Endothelial cell of umbilical vein (primary cell): ENCODE measurements around the gene GABBR2. TPM values are rescaled to one million over a fixed set of nuclear protein-coding genes. Genes with fewer than 3 reads are reported as not detected.

Experiments used
- BruUV-seq: library from RNA; stranded (reverse); fragments of 400-500 nt; replicated peaks from 2 replicates; lab custom pipeline; 2021; lab: Mats Ljungman, UMichigan
- CTCF ChIA-PET: fragments of 300-600, 350-600 bp; sonication (Branson Sonifier 250); formaldehyde crosslinking; loops from one replicate; lab custom pipeline; 2021; ENCODE audit warnings: antibody characterized with exemption, inconsistent platforms; lab: Charles Lee
- POLR2A ChIA-PET: fragments of 300-600, 350-600 bp; sonication (Branson Sonifier 250); formaldehyde crosslinking; loops from one replicate; lab custom pipeline; 2021; ENCODE audit warnings: antibody characterized with exemption, inconsistent platforms; lab: Charles Lee
- DNase-seq: peaks from one replicate; pipeline ENCODE4 v3.0.0-alpha.2; 2011; ENCODE audit warnings: low read depth, low spot score
- FAIRE-seq: peaks from 2 replicates; lab custom pipeline; 2011; peaks lifted over from hg19 to GRCh38; lab: Jason Lieb, UNC
- H2AFZ ChIP-seq: 2 replicates; pipeline ENCODE4 v1.6.0; 2012; ENCODE audit warnings: low read depth, low read length, control low read depth, inconsistent platforms
- H3K27ac ChIP-seq: 2 replicates; pipeline ENCODE4 v1.5.1; 2011; ENCODE audit warnings: low read depth, mild to moderate bottlenecking, control low read depth, low read length, moderate library complexity; ENCODE audit not compliant: insufficient read depth
- H3K27me3 ChIP-seq, 2 experiments: 2 replicates each; pipeline versions ENCODE4 v1.6.0 to v1.6.1; 2011; ENCODE audit warnings: low read length in 2 of 2, mixed read lengths in 1 of 2; ENCODE audit not compliant: control insufficient read depth in 2 of 2, insufficient read depth in 2 of 2
- H3K36me3 ChIP-seq, 2 experiments: 2 replicates in 1 of 2; 3 replicates in 1 of 2; pipeline ENCODE4 v1.5.1; 2011; ENCODE audit warnings: low read length in 2 of 2, mild to moderate bottlenecking in 1 of 2, moderate library complexity in 1 of 2; ENCODE audit not compliant: control insufficient read depth in 2 of 2, insufficient read depth in 2 of 2; ENCODE audit errors: extremely low read depth in 1 of 2
- H3K4me1 ChIP-seq: 3 replicates; pipeline ENCODE4 v1.5.1; 2011; ENCODE audit warnings: mild to moderate bottlenecking, low read length; ENCODE audit not compliant: control insufficient read depth, insufficient read depth; ENCODE audit errors: extremely low read depth
- H3K4me2 ChIP-seq: 2 replicates; pipeline ENCODE4 v1.6.1; 2011; ENCODE audit warnings: low read length, control low read depth, mixed read lengths; ENCODE audit not compliant: insufficient read depth
- H3K4me3 ChIP-seq, 3 experiments: fragments of 200-600 bp in 1 of 3; sonication (generic), shearing (Covaris generic) in 1 of 3; replicated peaks in 1 of 3; 2 replicates each; pipeline ENCODE4 v1.5.1; 2011 to 2016; ENCODE audit warnings: control low read depth in 3 of 3, low read length in 3 of 3, mild to moderate bottlenecking in 2 of 3, inconsistent platforms in 1 of 3, low read depth in 1 of 3, moderate library complexity in 1 of 3; ENCODE audit not compliant: insufficient read depth in 1 of 3
- H3K79me2 ChIP-seq: 2 replicates; pipeline ENCODE4 v1.6.0; 2012; ENCODE audit warnings: low read length, inconsistent platforms; ENCODE audit not compliant: control insufficient read depth, insufficient read depth
- H3K9ac ChIP-seq: replicated peaks from 2 replicates; pipeline ENCODE3; 2011; ENCODE audit warnings: low read length, control low read depth; ENCODE audit not compliant: insufficient read depth; ENCODE audit errors: extremely low read depth
- H3K9me1 ChIP-seq: replicated peaks from 3 replicates; pipeline ENCODE4 v1.6.0; 2011; ENCODE audit warnings: mild to moderate bottlenecking, low read length; ENCODE audit not compliant: control insufficient read depth, insufficient read depth; ENCODE audit errors: extremely low read depth
- H3K9me3 ChIP-seq: replicated peaks from 2 replicates; pipeline ENCODE4 v1.5.1; 2012; ENCODE audit warnings: low read length, inconsistent platforms; ENCODE audit not compliant: control insufficient read depth, insufficient read depth
- H4K20me1 ChIP-seq: replicated peaks from 2 replicates; pipeline ENCODE3; 2011; ENCODE audit warnings: mild to moderate bottlenecking, low read length; ENCODE audit not compliant: control insufficient read depth, insufficient read depth; ENCODE audit errors: extremely low read depth
- CTCF ChIP-seq, 2 donors: IDR thresholded peaks; 1 replicate in 1 of 2; 2 replicates in 1 of 2; pipeline ENCODE4 v1.5.1; 2011; ENCODE audit warnings: low read length in 2 of 2, mild to moderate bottlenecking in 2 of 2, moderate library complexity in 2 of 2, control low read depth in 1 of 2, inconsistent platforms in 1 of 2, low read depth in 1 of 2; ENCODE audit not compliant: insufficient read depth in 1 of 2; ENCODE audit errors: extremely low read depth in 1 of 2
- EZH2 ChIP-seq: IDR thresholded peaks from 2 replicates; pipeline ENCODE4 v1.6.1; 2012; ENCODE audit warnings: borderline replicate concordance, low read depth, mild to moderate bottlenecking, moderate library complexity, low read length, inconsistent platforms; ENCODE audit not compliant: severe bottlenecking
- FOS ChIP-seq: IDR thresholded peaks from 2 replicates; pipeline ENCODE4 v1.6.1; 2011; ENCODE audit warnings: mild to moderate bottlenecking, low read length, moderate library complexity, borderline replicate concordance; ENCODE audit not compliant: insufficient read depth
- GATA2 ChIP-seq: IDR thresholded peaks from 2 replicates; pipeline ENCODE4 v1.7.0; 2011; ENCODE audit warnings: low read depth, mild to moderate bottlenecking, moderate library complexity, mixed read lengths, low read length; ENCODE audit not compliant: insufficient read length, insufficient read depth
- JUN ChIP-seq: IDR thresholded peaks from 2 replicates; pipeline ENCODE4 v1.6.1; 2011; ENCODE audit warnings: borderline replicate concordance, low read depth; ENCODE audit not compliant: insufficient read length, insufficient read depth
- MAX ChIP-seq: IDR thresholded peaks from 2 replicates; pipeline ENCODE4 v1.6.1; 2011; ENCODE audit not compliant: insufficient read depth, insufficient read length
- MYC ChIP-seq: IDR thresholded peaks from one replicate; pipeline ENCODE4 v1.6.1; 2011; ENCODE audit warnings: mild to moderate bottlenecking, low read depth, low read length
- POLR2A ChIP-seq: IDR thresholded peaks from 2 replicates; pipeline ENCODE4 v1.6.1; 2012; ENCODE audit warnings: low read depth, mild to moderate bottlenecking, control low read depth, low read length
- POLR2AphosphoS5 ChIP-seq: IDR thresholded peaks from 2 replicates; pipeline ENCODE4 v1.6.1; 2012; ENCODE audit warnings: low read depth, mild to moderate bottlenecking, control low read depth, low read length, moderate library complexity; ENCODE audit not compliant: insufficient read depth
- dilution Hi-C: fragments of 300-500 bp; cut with MboI; formaldehyde crosslinking; loops from one replicate; pipeline ENCODE4 v1.15.0; 2019; ENCODE audit warnings: low sequenced_read_pairs; ENCODE audit not compliant: extremely low pct_ligation_motif_present
- intact Hi-C: fragments of 100-400 bp; cut with micrococcal nuclease; formaldehyde crosslinking; loops from one replicate; pipeline ENCODE4 v1.10.0; 2022
- polyA plus RNA-seq, 4 experiments: library from polyadenylated mRNA; depleted of rRNA in 3 of 4; stranded (reverse) in 3 of 4; unstranded in 1 of 4; fragments of >200 nt; gene quantifications; 2 replicates each; pipeline versions ENCODE4 v1.2.1 to v1.2.3, GENCODE V29; 2011 to 2012; ENCODE audit warnings: missing spikeins in 1 of 4
- total RNA-seq: library from RNA; stranded (reverse); gene quantifications from 2 replicates; pipeline ENCODE4 v1.2.3, GENCODE V29; 2021

The GABBR2 gene
- total and polyA plus RNA-seq, 2 donors (not counting 3 experiments of a cell fraction or from before 2014, with no cell fraction given), result 1.1 to 9.2 TPM

GRCh38 chr9:98363644-98364043, 345.1 kb downstream of the GABBR2 start:
- Histone ChIP-seq H3K4me2 (no peak overlapping the region), H3K4me1 (peaks cover 4% of the 10 kb centered on the region), H2AFZ (no peak overlapping the region), H3K4me3 (no peak overlapping the region), H3K27ac (no peak overlapping the region), H3K79me2 (no peaks in the 10 kb centered on the region), H3K9me1 (no peaks in the 10 kb centered on the region), H3K36me3 (no peaks in the 10 kb centered on the region), H3K9ac (no peak overlapping the region), H4K20me1 (no peaks in the 10 kb centered on the region), H3K27me3 (no peaks in the 10 kb centered on the region), H3K9me3 (no peaks in the 10 kb centered on the region)
- FAIRE-seq, result no peak
- TF ChIP-seq POLR2A (no peak), POLR2AphosphoS5 (no peak), EZH2 (no peak), MAX (no peak), MYC (no peak), GATA2 (no peak), FOS (no peak), JUN (no peak), CTCF (IDR thresholded peaks at IDR 0.05; ENCODE audit: extremely low read depth in 1 of 2, insufficient read depth in 1 of 2, low read depth in 1 of 2, low read length in 2 of 2) (no peak)
- ChIA-PET POLR2A (no interaction called here), CTCF (interaction anchor here (0.9 to 3.1 kb wide), 8 partner anchors 10 to 412 kb away, joined by 3 to 36 read pairs (median 3); no protein-coding TSS in a partner anchor)
- no TSS peak for BruUV-seq
- intact Hi-C loops (loop anchor here (2.0 kb wide), 1 partner anchor 29 kb away; no protein-coding TSS in a partner anchor), dilution Hi-C loops (no loop called here)
- no peak for DNase-seq
